Muscle layer of colon (tissue), 2 donors: ENCODE data around the gene ACAT1.
A peak's percentile ranks its signal among the peaks of the same experiment; 100 is the strongest.
"Not testable (repeated sequence)": the region's sequence is repeated elsewhere in the genome, so short reads cannot be mapped to it uniquely, and the experiment has no call there.

Source experiments
- H3K27ac ChIP-seq: one replicate; pipeline ENCODE4 v1.7.0; 2013; ENCODE audit warnings: low read depth, mild to moderate bottlenecking, low read length, moderate library complexity
- H3K27me3 ChIP-seq, 2 donors: one replicate each; pipeline ENCODE4 v1.7.0; 2013; ENCODE audit warnings: low read length in 2 of 2, mild to moderate bottlenecking in 2 of 2; ENCODE audit not compliant: insufficient read depth in 2 of 2, control insufficient read depth in 1 of 2
- H3K36me3 ChIP-seq: one replicate; pipeline ENCODE4 v1.7.0; 2013; ENCODE audit warnings: mild to moderate bottlenecking, low read length; ENCODE audit not compliant: insufficient read depth
- H3K4me1 ChIP-seq: one replicate; pipeline ENCODE4 v1.7.0; 2013; ENCODE audit warnings: mild to moderate bottlenecking, low read length; ENCODE audit not compliant: insufficient read depth
- H3K4me3 ChIP-seq, 2 donors: one replicate each; pipeline ENCODE4 v1.7.0; 2013; ENCODE audit warnings: low read length in 2 of 2, low read depth in 1 of 2, mild to moderate bottlenecking in 1 of 2, moderate library complexity in 1 of 2
- H3K9ac ChIP-seq: one replicate; pipeline ENCODE4 v1.7.0; 2013; ENCODE audit warnings: low read length
- H3K9me3 ChIP-seq: one replicate; pipeline ENCODE4 v1.7.0; 2013; ENCODE audit warnings: mild to moderate bottlenecking, low read length
- donor health status: abdominal sarcoma.
- donor health status: Adenocarcinoma of cecum.

The ACAT1 gene

DNA sequence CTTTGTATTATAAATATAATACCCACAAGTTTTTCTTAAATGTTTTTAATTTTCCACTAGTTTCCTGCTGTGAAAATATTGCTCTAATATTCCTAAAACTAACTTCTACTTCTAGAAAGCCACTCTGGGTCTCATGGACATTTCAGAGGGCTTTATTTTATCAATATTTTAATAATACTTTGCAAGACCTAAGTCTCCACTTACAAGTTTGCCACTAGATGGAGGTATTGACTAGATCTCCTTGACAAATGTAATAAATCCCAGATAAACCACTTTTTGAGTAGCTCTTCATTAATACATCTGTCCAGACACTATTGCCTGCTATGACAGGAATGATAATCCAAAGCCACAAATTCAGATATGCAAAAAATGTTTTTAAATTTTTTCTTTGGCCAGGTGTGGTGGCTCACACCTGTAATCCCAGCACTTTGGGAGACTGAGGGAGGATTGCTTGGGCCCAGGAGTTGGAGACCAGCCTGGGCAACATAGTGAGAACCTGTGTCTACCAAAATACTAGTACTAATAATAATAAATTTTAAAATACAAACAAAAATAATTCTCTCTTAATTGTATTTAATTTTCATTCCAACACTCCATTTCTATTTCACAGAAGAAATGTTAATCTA is 3.5 kb upstream of the ACAT1 start:
- H3K9me3 ChIP-seq, result no peaks in the 10 kb centered on the region
- no peaks in the 10 kb centered on the region for H3K27me3 ChIP-seq
- H3K27ac ChIP-seq, result no peak overlapping the region
- no peak overlapping the region for H3K9ac ChIP-seq
- no peak overlapping the region for H3K4me3 ChIP-seq
- no peaks in the 10 kb centered on the region for H3K36me3 ChIP-seq
- H3K4me1 ChIP-seq, result peaks cover 33% of the 10 kb centered on the region

DNA sequence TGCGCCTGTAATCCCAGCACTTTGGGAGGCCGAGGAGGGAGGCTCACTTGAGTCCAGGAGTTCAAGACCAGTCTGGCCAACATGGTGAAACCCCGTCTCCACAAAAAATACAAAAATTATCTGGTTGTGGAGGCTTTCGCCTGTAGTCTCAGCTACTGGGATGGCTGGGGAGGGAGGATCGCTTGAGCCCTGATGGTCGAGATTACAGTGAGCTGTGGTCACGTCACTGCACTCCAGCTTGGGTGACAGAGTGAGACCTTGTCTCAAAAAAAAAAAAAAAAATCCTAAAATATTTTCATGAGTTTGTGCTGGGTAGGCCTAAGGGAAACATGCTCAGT is 462 bp upstream of the ACAT1 start:
- H3K9me3 ChIP-seq, H3K36me3 ChIP-seq, H3K9ac ChIP-seq, H3K27me3 ChIP-seq: not testable (repeated sequence)
- Histone ChIP-seq H3K27ac (peak overlapping the region; percentile 83), H3K4me1 (peaks cover 41% of the 10 kb centered on the region), H3K4me3 (peak overlapping the region; percentile 53 to 95)

DNA sequence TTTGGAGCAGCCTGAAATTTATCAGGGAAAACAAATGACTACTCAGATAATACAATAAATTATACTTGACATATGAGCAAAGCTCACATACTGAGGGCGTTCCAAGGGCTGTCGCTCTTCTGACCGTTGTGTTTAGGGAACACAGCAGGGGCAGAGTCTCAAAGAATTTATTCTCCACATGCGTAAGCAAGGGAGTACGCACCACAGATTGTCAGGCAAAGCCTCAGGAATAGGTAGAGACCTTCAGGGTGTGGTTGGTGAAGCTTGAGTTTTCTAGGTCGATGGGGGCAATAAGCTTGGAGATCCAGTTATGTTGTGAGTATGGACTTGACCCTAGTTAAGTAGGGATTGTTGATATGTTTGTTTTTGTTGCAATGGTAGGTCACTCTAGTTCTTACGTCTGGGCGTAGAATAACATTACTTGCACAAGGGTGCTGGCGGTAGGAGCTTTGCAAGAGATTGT is 830 bp downstream of the ACAT1 start:
- Histone ChIP-seq H3K9ac (peak overlapping the region; percentile 66), H3K27ac (peak overlapping the region; percentile 83), H3K4me1 (peaks cover 35% of the 10 kb centered on the region), H3K27me3 (no peaks in the 10 kb centered on the region), H3K9me3 (no peaks in the 10 kb centered on the region), H3K4me3 (peak overlapping the region; percentile 53 to 95), H3K36me3 (no peaks in the 10 kb centered on the region)

DNA sequence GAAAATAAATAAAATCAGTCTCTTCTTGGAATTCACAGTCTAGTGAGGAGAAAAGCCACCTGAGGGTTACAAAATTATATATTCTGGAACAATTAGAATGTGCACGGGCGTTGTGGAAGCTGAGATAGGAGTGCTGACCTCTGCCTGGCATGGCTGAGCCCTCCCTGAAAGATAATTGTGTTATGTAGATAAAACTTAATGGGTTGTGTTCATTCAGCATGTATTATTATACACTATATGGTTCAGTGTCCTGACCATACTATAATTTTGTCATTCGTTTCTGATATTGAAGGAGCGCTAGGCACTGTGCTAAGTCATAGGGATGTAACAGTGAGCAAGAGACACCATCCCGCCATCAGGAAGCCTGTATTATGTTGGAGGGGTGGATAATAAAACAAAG is 3.7 kb downstream of the ACAT1 start:
- Histone ChIP-seq H3K36me3 (peaks cover 5% of the 10 kb centered on the region), H3K27me3 (no peaks in the 10 kb centered on the region), H3K9ac (no peak overlapping the region), H3K4me3 (no peak overlapping the region), H3K27ac (no peak overlapping the region), H3K9me3 (no peaks in the 10 kb centered on the region), H3K4me1 (peaks cover 35% of the 10 kb centered on the region)

DNA sequence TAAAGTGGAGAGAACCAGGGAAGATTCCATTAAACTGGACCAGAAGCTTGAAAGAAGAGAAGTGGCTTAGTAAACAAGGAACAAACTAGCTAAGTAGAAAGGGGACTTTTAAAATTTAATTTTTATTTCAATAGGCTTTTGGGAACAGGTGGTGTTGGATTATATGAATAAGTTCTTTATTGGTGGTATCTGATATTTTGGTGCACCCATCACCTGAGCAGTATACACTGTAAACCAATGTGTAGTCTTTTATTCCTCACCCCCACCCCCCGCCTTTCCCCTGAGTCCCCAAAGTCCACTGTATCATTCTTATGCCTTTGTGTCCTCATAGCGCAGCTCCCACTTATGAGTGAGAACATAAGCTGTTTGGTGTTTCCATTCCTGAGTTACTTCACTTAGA is 7.4 kb downstream of the ACAT1 start:
- Histone ChIP-seq H3K27me3 (no peaks in the 10 kb centered on the region), H3K4me3 (no peak overlapping the region), H3K27ac (no peak overlapping the region), H3K36me3 (peaks cover 19% of the 10 kb centered on the region), H3K4me1 (peaks cover 12% of the 10 kb centered on the region), H3K9me3 (no peaks in the 10 kb centered on the region), H3K9ac (no peak overlapping the region)

DNA sequence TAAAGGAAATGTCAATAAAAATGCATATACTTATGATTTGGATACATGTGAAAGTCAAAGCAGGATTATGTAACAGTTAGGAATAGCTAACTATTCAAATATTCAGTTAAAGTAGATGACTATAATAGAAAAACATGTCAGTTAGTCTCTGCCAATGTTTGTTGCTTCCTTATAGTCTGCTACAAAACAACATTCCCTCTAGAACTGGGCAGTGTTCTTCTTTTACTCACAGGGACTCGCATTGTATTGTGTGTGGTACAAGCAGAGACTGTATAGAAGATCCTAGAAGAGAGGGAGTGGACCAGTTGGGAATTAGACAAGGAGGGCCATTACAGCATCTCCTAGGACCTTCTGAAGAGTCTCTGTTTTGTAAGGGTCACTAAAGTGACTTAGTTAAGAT is 10.6 kb downstream of the ACAT1 start:
- Histone ChIP-seq H3K27me3 (no peaks in the 10 kb centered on the region), H3K4me3 (no peak overlapping the region), H3K36me3 (peaks cover 38% of the 10 kb centered on the region), H3K4me1 (no peaks in the 10 kb centered on the region), H3K27ac (no peak overlapping the region), H3K9me3 (no peaks in the 10 kb centered on the region), H3K9ac (no peak overlapping the region)

DNA sequence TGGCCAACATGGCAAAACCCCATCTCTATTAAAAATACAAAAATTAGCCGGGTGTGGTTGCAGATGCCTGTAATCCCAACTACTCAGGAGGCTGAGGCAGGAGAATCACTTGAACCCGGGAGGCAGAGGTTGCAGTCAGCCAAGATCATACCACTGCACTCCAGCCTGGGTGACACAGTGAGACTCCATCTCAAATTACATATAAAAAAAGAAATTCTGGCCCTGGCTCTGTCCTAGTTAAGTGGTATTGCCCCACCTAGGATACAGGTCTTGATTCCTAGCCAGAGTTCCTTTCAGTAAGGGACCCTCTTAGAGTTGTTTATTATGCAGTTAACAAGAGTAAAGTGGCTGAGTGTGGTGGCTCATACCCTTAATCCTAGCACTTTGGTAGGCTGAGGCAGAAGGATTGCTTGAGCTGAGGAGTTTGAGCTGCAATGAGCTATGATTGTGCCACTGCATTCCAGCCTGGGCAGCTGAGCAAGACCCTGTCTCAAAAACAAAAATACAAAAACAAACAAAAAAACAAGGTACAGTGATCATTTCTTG is 11.7 kb downstream of the ACAT1 start:
- H3K27me3 ChIP-seq, H3K4me1 ChIP-seq, H3K9me3 ChIP-seq, H3K27ac ChIP-seq, H3K4me3 ChIP-seq, H3K9ac ChIP-seq: not testable (repeated sequence)
- peaks cover 36% of the 10 kb centered on the region for H3K36me3 ChIP-seq

DNA sequence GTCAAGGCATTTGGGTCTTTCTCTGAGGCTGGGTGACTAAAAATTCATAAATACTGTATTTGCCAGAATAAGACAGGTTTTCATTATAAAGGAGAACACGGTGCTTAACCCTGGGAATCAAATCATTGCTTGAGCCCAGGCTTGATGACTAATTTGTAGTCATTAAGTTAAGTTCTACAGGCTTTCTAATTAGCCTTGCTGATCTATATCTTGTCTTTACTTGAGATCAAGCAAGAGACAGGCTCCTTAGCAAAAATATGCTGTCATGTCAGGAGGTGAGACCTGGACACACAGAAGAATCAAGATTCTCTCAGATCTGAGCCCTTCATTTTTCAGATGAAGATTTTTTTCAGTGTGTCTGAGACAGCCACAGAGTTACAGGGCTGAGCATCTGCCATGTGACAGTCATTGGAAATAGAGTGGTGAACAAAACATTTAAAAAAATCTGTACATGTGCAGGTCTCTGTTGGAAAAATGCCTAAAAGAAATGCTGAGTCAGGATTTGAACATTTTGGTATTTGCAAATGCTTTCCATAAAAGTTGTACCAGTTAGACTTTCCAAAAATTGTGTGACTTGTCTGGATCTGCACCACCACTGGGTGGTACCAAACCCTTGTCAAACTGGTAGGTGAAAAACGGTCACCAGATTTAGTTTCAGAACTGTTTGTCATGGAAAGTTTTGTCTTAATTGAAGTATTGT is 14.6 kb downstream of the ACAT1 start:
- no peaks in the 10 kb centered on the region for H3K4me1 ChIP-seq
- H3K36me3 ChIP-seq, result peaks cover 56% of the 10 kb centered on the region
- H3K4me3 ChIP-seq, result no peak overlapping the region
- H3K27ac ChIP-seq, result no peak overlapping the region
- no peak overlapping the region for H3K9ac ChIP-seq
- no peaks in the 10 kb centered on the region for H3K27me3 ChIP-seq
- no peaks in the 10 kb centered on the region for H3K9me3 ChIP-seq

DNA sequence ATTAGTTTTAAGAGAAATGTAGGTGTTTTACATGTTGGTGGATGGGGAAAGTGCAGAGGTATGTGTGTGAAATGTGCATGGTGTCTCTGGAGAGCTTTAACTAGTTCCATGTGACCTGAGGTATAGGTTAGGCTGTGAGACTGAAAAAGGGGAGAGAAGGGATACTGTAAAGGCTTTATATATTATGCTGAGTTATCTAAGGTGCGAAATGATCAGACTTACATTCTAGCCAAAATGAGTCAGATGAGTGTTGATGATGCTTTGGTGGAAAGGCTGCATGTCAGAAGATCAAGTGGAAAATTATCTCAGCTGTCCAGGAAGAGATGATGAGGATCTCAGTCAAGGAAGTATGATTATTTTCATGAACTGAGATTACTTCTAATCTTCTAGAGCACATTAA is 15.8 kb downstream of the ACAT1 start:
- H3K4me3 ChIP-seq, result no peak overlapping the region
- peaks cover 61% of the 10 kb centered on the region for H3K36me3 ChIP-seq
- H3K9ac ChIP-seq, result no peak overlapping the region
- H3K9me3 ChIP-seq, result no peaks in the 10 kb centered on the region
- no peaks in the 10 kb centered on the region for H3K27me3 ChIP-seq
- H3K27ac ChIP-seq, result no peak overlapping the region
- H3K4me1 ChIP-seq, result no peaks in the 10 kb centered on the region

DNA sequence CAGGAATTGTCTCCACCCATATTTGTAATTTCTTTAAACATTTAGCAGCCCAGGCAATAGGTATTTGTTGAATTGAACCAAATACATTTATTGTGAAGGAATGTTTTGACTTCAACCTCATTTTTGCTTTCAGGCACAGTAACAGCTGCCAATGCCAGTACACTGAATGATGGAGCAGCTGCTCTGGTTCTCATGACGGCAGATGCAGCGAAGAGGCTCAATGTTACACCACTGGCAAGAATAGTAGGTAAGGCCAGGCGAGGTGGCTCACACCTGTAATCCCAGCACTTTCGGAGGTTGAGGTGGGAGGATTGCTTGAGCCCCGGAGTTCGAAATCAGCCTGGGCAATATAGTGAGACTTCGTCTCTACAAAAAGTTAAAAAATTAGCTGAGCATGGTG is 20.9 kb downstream of the ACAT1 start:
- Histone ChIP-seq H3K9ac (no peak overlapping the region), H3K27me3 (no peaks in the 10 kb centered on the region), H3K27ac (no peak overlapping the region), H3K36me3 (peaks cover 75% of the 10 kb centered on the region), H3K4me3 (no peak overlapping the region), H3K4me1 (no peaks in the 10 kb centered on the region), H3K9me3 (no peaks in the 10 kb centered on the region)

DNA sequence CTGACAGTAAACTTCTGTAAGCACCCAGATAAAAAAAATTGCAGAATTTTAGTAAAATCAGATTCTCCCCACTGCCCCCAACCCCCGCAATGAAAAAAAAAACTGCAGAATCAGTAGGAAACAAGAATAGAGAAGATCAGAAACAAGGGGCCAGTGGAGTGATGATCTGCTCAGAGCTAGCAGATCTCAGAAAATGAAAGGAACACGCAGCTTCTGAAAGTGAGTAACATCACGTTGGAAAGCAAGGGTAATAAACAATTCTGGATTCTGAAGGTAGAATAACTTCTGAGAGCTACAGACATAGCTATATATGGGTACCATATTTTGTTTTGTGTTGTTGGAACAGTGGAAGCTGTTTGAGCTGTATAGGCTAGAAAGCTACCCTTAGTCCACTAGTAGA is 23.2 kb downstream of the ACAT1 start:
- H3K9me3 ChIP-seq, result no peaks in the 10 kb centered on the region
- H3K27me3 ChIP-seq, result no peaks in the 10 kb centered on the region
- H3K36me3 ChIP-seq, result peaks cover 78% of the 10 kb centered on the region
- H3K4me3 ChIP-seq, result no peak overlapping the region
- H3K4me1 ChIP-seq, result no peaks in the 10 kb centered on the region
- H3K27ac ChIP-seq, result no peak overlapping the region
- no peak overlapping the region for H3K9ac ChIP-seq

DNA sequence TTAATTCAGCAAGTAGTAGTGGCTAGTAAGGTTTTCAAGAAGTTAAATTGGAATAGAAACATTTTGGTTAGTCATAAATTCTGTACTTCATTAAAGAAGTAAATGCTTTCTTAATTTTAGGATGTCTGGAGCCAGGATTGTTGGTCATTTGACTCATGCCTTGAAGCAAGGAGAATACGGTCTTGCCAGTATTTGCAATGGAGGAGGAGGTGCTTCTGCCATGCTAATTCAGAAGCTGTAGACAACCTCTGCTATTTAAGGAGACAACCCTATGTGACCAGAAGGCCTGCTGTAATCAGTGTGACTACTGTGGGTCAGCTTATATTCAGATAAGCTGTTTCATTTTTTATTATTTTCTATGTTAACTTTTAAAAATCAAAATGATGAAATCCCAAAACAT is 25.8 kb downstream of the ACAT1 start:
- Histone ChIP-seq H3K4me1 (no peaks in the 10 kb centered on the region), H3K36me3 (peaks cover 70% of the 10 kb centered on the region), H3K27ac (no peak overlapping the region), H3K4me3 (no peak overlapping the region), H3K9me3 (no peaks in the 10 kb centered on the region), H3K27me3 (no peaks in the 10 kb centered on the region), H3K9ac (no peak overlapping the region)
